ENCODE data around the gene TUSC2. TPM values are rescaled to one million over a fixed set of nuclear protein-coding genes. Genes with fewer than 3 reads are reported as not detected.
"Not testable (repeated sequence)": the region's sequence is repeated elsewhere in the genome, so short reads cannot be mapped to it uniquely, and the experiment has no call there.

TUSC2 gene
- total RNA-seq, 1 donor from 2014 or later, result 32.9 TPM

GRCh38 chr3:50318615-50319014, 9.4 kb downstream of the TUSC2 start:
- DNase-seq (ENCODE audit: low read depth), result no peak

- no peak for DNase-seq (ENCODE audit: low read depth)
Observed at GRCh38 chr3:50318163-50318562, 9.9 kb downstream of the TUSC2 start.

GRCh38 chr3:50317300-50317699, 10.7 kb downstream of the TUSC2 start:
- DNase-seq (ENCODE audit: low read depth), result no peak

GRCh38 chr3:50316657-50317242, 11.3 kb downstream of the TUSC2 start:
- no peak for DNase-seq (ENCODE audit: low read depth)

GRCh38 chr3:50314816-50315215, 13.2 kb downstream of the TUSC2 start:
- no peak for DNase-seq (ENCODE audit: low read depth)

- DNase-seq (ENCODE audit: low read depth), result no peak
Observed at GRCh38 chr3:50314342-50314741, 13.7 kb downstream of the TUSC2 start.

- DNase-seq (ENCODE audit: low read depth), result not testable (repeated sequence)
Observed at GRCh38 chr3:50312041-50312440, 16.0 kb downstream of the TUSC2 start.

- DNase-seq (ENCODE audit: low read depth), result no peak
Observed at GRCh38 chr3:50304601-50305000, 23.4 kb downstream of the TUSC2 start.

GRCh38 chr3:50303013-50303815, 24.8 kb downstream of the TUSC2 start, which contains the start of gene HYAL1:
Gene HYAL1 (minus strand): TSS chr3:50303574. CDS start chr3:50302956, 618 bp downstream.
- DNase-seq (ENCODE audit: low read depth), result no peak

- DNase-seq (ENCODE audit: low read depth), result no peak
Observed at GRCh38 chr3:50302095-50303012, 25.7 kb downstream of the TUSC2 start.

GRCh38 chr3:50300681-50301254, 27.3 kb downstream of the TUSC2 start:
- no peak for DNase-seq (ENCODE audit: low read depth)

GRCh38 chr3:50299929-50300680, 27.9 kb downstream of the TUSC2 start:
- peak; percentile 17 for DNase-seq (ENCODE audit: low read depth)

- DNase-seq (ENCODE audit: low read depth), result no peak
Observed at GRCh38 chr3:50299638-50299928, 28.4 kb downstream of the TUSC2 start.

GRCh38 chr3:50298836-50299637, 29.0 kb downstream of the TUSC2 start, which contains the start of the genes HYAL3 and NAA80:
Gene HYAL3 (minus strand): TSS chr3:50299405. CDS start chr3:50295602, 3,803 bp downstream.
Gene NAA80 (minus strand): TSS chr3:50299405. CDS start chr3:50297463, 1,942 bp downstream.
- DNase-seq (ENCODE audit: low read depth), result peak; percentile 99

- DNase-seq (ENCODE audit: low read depth), result no peak
Observed at GRCh38 chr3:50297896-50298725, 29.9 kb downstream of the TUSC2 start.

- DNase-seq (ENCODE audit: low read depth), result no peak
Observed at GRCh38 chr3:50297384-50297775, 30.6 kb downstream of the TUSC2 start.

- no peak for DNase-seq (ENCODE audit: low read depth)
Observed at GRCh38 chr3:50296721-50297383, 31.2 kb downstream of the TUSC2 start.
